ENCODE data around the gene OR10A4. TPM values are rescaled to one million over a fixed set of nuclear protein-coding genes. Genes with fewer than 3 reads are reported as not detected.

Gene OR10A4, protein sequence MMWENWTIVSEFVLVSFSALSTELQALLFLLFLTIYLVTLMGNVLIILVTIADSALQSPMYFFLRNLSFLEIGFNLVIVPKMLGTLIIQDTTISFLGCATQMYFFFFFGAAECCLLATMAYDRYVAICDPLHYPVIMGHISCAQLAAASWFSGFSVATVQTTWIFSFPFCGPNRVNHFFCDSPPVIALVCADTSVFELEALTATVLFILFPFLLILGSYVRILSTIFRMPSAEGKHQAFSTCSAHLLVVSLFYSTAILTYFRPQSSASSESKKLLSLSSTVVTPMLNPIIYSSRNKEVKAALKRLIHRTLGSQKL
- total RNA-seq, result not detected in 2 replicates
- long read RNA-seq, result 0 reads

DNA sequence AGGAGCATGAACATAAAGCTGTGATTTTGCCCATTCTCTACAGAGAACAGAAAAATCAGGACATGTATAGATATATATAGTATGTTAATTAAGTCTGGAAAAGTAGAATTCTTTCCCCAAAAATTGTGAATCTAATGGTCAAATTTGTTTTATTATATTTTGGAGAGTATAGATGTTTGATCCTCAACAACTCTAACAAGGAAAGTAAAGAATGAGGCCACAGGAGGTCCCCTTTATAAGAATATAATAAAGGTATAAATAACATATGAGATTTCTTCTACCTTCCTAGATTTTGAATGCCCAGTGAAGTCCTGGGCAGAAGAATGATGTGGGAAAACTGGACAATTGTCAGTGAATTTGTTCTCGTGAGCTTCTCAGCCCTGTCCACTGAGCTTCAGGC is at the start of gene OR10A4:
OR10A4 (plus strand) TSS at position 301 of the 400 bp plus-strand sequence; CDS start at position 324, 23 bp downstream.
- no peaks in the 10 kb centered on the region for H3K4me1 Mint-ChIP-seq (ENCODE audit: unreplicated experiment)
- no peaks in the 10 kb centered on the region for H3K36me3 Mint-ChIP-seq (ENCODE audit: unreplicated experiment)
- peaks cover 3% of the 10 kb centered on the region for H3K27me3 Mint-ChIP-seq (ENCODE audit: unreplicated experiment)
- no peaks in the 10 kb centered on the region for H3K9me3 Mint-ChIP-seq (ENCODE audit: unreplicated experiment)
- H3K4me3 Mint-ChIP-seq (ENCODE audit: unreplicated experiment), result no peak within 1 kb of the TSS
- DNase-seq (ENCODE audit: extremely low spot score, unreplicated experiment), result no peak
- TF ChIP-seq, protein P1, sequence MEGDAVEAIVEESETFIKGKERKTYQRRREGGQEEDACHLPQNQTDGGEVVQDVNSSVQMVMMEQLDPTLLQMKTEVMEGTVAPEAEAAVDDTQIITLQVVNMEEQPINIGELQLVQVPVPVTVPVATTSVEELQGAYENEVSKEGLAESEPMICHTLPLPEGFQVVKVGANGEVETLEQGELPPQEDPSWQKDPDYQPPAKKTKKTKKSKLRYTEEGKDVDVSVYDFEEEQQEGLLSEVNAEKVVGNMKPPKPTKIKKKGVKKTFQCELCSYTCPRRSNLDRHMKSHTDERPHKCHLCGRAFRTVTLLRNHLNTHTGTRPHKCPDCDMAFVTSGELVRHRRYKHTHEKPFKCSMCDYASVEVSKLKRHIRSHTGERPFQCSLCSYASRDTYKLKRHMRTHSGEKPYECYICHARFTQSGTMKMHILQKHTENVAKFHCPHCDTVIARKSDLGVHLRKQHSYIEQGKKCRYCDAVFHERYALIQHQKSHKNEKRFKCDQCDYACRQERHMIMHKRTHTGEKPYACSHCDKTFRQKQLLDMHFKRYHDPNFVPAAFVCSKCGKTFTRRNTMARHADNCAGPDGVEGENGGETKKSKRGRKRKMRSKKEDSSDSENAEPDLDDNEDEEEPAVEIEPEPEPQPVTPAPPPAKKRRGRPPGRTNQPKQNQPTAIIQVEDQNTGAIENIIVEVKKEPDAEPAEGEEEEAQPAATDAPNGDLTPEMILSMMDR (IDR thresholded peaks at IDR 0.05), result no peak
- H3K27ac Mint-ChIP-seq (ENCODE audit: unreplicated experiment), result no peak within 1 kb of the TSS

DNA sequence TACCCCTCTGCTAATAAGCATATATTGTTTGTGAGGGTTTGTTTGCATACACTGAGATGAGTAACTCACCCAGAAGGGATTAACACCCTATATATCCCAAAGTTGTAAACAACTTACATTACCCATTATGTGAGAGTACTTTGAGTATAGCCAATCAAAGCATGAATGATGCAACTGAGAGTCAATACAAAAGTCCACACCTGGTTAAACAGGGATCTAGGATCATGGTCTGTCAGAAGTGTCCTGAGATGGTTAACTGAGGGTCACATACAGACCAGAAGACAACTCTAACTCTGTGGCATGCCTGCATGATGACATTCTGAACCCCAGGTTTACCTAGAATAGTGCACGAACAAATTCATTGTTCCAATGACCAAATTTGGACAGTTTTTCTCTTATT is 48.3 kb upstream of the OR10A4 start:
- Mint-ChIP-seq H3K4me1 (ENCODE audit: unreplicated experiment) (no peaks in the 10 kb centered on the region), H3K4me3 (ENCODE audit: unreplicated experiment) (no peak overlapping the region), H3K9me3 (ENCODE audit: unreplicated experiment) (no peaks in the 10 kb centered on the region), H3K27me3 (ENCODE audit: unreplicated experiment) (peaks cover 4% of the 10 kb centered on the region), H3K36me3 (ENCODE audit: unreplicated experiment) (no peaks in the 10 kb centered on the region), H3K27ac (ENCODE audit: unreplicated experiment) (no peak overlapping the region)
- no peak for DNase-seq (ENCODE audit: extremely low spot score, unreplicated experiment)
- TF ChIP-seq, protein P1 (IDR thresholded peaks at IDR 0.05), result no peak

DNA sequence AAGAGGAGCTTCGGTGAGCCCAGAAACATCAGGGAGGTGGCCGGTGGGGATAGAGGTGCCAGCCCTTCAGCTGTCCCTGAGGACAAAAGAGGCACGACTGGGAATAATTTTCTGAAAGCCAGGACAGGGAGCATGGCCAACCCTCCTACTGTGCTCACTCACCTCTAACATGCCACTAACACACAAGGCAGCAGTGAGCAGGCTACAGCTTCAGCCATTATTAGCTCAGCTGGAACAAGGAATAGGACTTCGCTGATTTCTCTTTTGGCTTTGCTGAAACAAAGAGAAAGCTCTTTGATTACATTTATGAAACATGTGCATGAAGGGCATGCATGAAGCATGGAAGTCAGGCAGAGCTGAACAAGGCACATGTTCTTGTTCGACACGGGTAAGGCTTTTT is 43.1 kb upstream of the OR10A4 start:
- no peak overlapping the region for H3K27ac Mint-ChIP-seq (ENCODE audit: unreplicated experiment)
- TF ChIP-seq, protein P1 (IDR thresholded peaks at IDR 0.05), result no peak
- DNase-seq (ENCODE audit: extremely low spot score, unreplicated experiment), result no peak
- H3K36me3 Mint-ChIP-seq (ENCODE audit: unreplicated experiment), result no peaks in the 10 kb centered on the region
- H3K9me3 Mint-ChIP-seq (ENCODE audit: unreplicated experiment), result no peaks in the 10 kb centered on the region
- H3K27me3 Mint-ChIP-seq (ENCODE audit: unreplicated experiment), result peaks cover 4% of the 10 kb centered on the region
- H3K4me3 Mint-ChIP-seq (ENCODE audit: unreplicated experiment), result no peak overlapping the region
- no peaks in the 10 kb centered on the region for H3K4me1 Mint-ChIP-seq (ENCODE audit: unreplicated experiment)

DNA sequence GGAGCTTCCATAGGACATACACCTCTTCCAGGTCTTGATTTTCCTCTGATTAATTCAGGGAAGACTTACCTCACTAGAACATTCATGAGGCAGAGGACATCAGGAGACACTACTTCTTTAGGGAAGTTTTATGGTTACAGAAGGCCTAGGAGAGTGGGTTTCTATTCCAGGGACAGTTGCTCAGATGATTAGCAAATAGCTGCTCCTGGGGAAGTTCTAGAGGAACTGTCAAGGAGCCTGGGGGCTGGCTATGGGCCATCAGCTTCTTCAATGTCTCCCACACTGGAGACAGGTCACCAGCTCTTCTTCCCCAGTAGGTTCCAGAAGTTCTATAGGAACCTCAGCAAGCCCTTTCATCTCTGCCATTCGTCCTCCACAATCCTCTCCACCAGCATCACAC is 42.4 kb upstream of the OR10A4 start:
- no peak overlapping the region for H3K27ac Mint-ChIP-seq (ENCODE audit: unreplicated experiment)
- no peak overlapping the region for H3K4me3 Mint-ChIP-seq (ENCODE audit: unreplicated experiment)
- no peak for DNase-seq (ENCODE audit: extremely low spot score, unreplicated experiment)
- peaks cover 4% of the 10 kb centered on the region for H3K27me3 Mint-ChIP-seq (ENCODE audit: unreplicated experiment)
- H3K4me1 Mint-ChIP-seq (ENCODE audit: unreplicated experiment), result no peaks in the 10 kb centered on the region
- no peaks in the 10 kb centered on the region for H3K9me3 Mint-ChIP-seq (ENCODE audit: unreplicated experiment)
- H3K36me3 Mint-ChIP-seq (ENCODE audit: unreplicated experiment), result no peaks in the 10 kb centered on the region
- TF ChIP-seq, protein P1 (IDR thresholded peaks at IDR 0.05), result no peak

DNA sequence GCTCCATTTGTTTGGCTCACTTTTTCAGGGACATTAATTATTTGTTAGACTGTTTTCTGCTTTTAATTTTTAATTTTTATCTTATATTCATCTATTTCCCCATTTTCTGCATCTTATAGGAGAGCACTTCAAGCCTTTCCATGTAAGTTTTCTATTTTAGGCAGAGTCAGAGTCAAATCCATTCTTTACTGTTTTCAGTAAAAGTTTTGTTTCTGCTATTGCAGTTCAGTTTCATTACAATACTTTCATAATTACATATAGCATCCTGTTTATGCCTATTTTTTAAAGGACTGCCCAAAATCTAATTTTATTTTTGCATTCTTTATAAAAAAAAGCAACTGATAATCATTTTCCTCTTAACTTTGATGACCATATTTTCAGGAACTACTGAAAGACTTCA is 34.7 kb upstream of the OR10A4 start:
- Mint-ChIP-seq H3K9me3 (ENCODE audit: unreplicated experiment) (no peaks in the 10 kb centered on the region), H3K4me3 (ENCODE audit: unreplicated experiment) (no peak overlapping the region)
- TF ChIP-seq, protein P1 (IDR thresholded peaks at IDR 0.05), result no peak

More for the DNA sequence above, 34.7 kb upstream of the OR10A4 start:
- Mint-ChIP-seq H3K27ac (ENCODE audit: unreplicated experiment) (no peak overlapping the region), H3K4me1 (ENCODE audit: unreplicated experiment) (no peaks in the 10 kb centered on the region), H3K27me3 (ENCODE audit: unreplicated experiment) (peaks cover 11% of the 10 kb centered on the region), H3K36me3 (ENCODE audit: unreplicated experiment) (no peaks in the 10 kb centered on the region)
- no peak for DNase-seq (ENCODE audit: extremely low spot score, unreplicated experiment)
